ENCODE data around the gene KRT20. TPM values are rescaled to one million over a fixed set of nuclear protein-coding genes. Genes with fewer than 3 reads are reported as not detected.

KRT20 gene
- total RNA-seq, 2 donors from 2014 or later = 1.8 TPM; not detected in 1

DNA sequence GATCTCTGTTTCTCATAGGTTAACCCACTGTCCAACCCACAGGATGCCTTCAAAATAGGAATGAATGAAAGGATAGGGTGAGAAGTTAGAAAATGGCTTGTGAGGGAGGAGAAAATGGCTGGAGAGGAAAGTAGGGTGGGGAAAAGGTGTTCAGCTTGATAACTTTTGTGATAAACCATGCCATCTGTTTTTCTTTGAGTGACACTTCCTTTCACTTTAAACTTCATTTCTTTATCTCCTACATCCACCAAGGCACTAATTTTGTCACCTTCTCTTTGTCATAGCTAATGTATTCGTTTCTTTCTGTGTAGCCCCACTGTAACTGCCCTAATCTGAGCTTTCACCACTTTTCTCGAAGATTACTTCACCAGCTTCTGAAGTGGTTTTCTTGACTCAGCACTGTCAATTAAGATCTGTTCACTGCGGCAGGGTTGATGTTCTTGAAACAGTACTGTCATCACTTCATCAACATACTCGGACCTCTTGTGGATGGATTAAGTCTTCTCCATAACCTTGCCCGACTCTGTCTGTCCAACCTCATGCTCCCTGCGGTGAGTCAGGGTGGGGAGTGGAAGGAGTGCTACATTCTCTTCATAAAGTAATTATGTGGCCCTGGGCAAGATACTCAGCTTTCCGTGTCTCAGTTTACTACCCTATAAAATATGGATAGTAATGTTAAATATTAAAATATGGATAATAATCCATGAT lies 57.1 kb downstream of the KRT20 start:
- Histone ChIP-seq H3K27me3 (replicated peaks; ENCODE audit: insufficient read depth) (no peaks in the 10 kb centered on the region), H3K36me3 (no peaks in the 10 kb centered on the region), H3K27ac (peak overlapping the region; percentile 86 to 90), H3K4me3 (peak overlapping the region; percentile 58), H3K9me3 (no peaks in the 10 kb centered on the region), H3K4me1 (ENCODE audit: control insufficient read depth in 1 of 2, low read depth in 2 of 2) (peaks cover 17 to 55% of the 10 kb centered on the region in 2 donors)
- TF ChIP-seq, protein P1, sequence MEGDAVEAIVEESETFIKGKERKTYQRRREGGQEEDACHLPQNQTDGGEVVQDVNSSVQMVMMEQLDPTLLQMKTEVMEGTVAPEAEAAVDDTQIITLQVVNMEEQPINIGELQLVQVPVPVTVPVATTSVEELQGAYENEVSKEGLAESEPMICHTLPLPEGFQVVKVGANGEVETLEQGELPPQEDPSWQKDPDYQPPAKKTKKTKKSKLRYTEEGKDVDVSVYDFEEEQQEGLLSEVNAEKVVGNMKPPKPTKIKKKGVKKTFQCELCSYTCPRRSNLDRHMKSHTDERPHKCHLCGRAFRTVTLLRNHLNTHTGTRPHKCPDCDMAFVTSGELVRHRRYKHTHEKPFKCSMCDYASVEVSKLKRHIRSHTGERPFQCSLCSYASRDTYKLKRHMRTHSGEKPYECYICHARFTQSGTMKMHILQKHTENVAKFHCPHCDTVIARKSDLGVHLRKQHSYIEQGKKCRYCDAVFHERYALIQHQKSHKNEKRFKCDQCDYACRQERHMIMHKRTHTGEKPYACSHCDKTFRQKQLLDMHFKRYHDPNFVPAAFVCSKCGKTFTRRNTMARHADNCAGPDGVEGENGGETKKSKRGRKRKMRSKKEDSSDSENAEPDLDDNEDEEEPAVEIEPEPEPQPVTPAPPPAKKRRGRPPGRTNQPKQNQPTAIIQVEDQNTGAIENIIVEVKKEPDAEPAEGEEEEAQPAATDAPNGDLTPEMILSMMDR (IDR thresholded peaks at IDR 0.05) = no peak
- ATAC-seq (ENCODE audit: insufficient number of reproducible peaks, low FRiP score, low read depth) (peak; percentile 37), DNase-seq (ENCODE audit: low spot score) (no peak)

Other genes starting within 250 kb of the KRT20 start
- gene SMARCE1, start 237.4 kb downstream of the KRT20 start, total RNA-seq = 10 to 100 TPM; 55.9 to 84.3 TPM
- under 1 TPM; 0.63 to 0.81 TPM for gene KRT222, start 220.1 kb downstream of the KRT20 start, total RNA-seq
- gene KRT24, start 181.5 kb downstream of the KRT20 start, total RNA-seq = not detected
- not detected for gene KRT25, start 129.9 kb downstream of the KRT20 start, total RNA-seq
- gene KRT26, start 113.0 kb downstream of the KRT20 start, total RNA-seq = not detected
- gene KRT27, start 102.7 kb downstream of the KRT20 start, total RNA-seq = not detected
- not detected for gene KRT28, start 85.3 kb downstream of the KRT20 start, total RNA-seq
- 10 to 100 TPM in 1 of 2 donors, 1 to 10 TPM in 1; 2.3 to 13.5 TPM for gene KRT10, start 62.6 kb downstream of the KRT20 start, total RNA-seq
- gene KRT12, start 18.0 kb downstream of the KRT20 start, total RNA-seq = not detected
- under 1 TPM in 1 of 2 donors, not detected in 1; 0.54 TPM for gene KRT23, start 52.4 kb upstream of the KRT20 start, total RNA-seq
- not detected for gene KRT39, start 81.7 kb upstream of the KRT20 start, total RNA-seq
- not detected for gene KRT40, start 99.1 kb upstream of the KRT20 start, total RNA-seq
- gene KRTAP3-3, start 108.9 kb upstream of the KRT20 start, total RNA-seq = not detected
- gene KRTAP3-2, start 114.7 kb upstream of the KRT20 start, total RNA-seq = not detected
- gene KRTAP3-1, start 123.9 kb upstream of the KRT20 start, total RNA-seq = not detected
- not detected for gene KRTAP1-5, start 142.0 kb upstream of the KRT20 start, total RNA-seq
- gene KRTAP1-4, start 145.0 kb upstream of the KRT20 start, total RNA-seq = not detected
- gene KRTAP1-3, start 149.6 kb upstream of the KRT20 start, total RNA-seq = not detected
- gene KRTAP1-1, start 156.2 kb upstream of the KRT20 start, total RNA-seq = not detected
- gene KRTAP2-1, start 162.1 kb upstream of the KRT20 start, total RNA-seq = not detected
- gene KRTAP2-2, start 170.0 kb upstream of the KRT20 start, total RNA-seq = not detected
- gene KRTAP2-3, start 174.9 kb upstream of the KRT20 start, total RNA-seq = not detected
- not detected for gene KRTAP2-4, start 180.6 kb upstream of the KRT20 start, total RNA-seq
- gene KRTAP4-7, start 198.9 kb upstream of the KRT20 start, total RNA-seq = not detected
- not detected for gene KRTAP4-8, start 212.9 kb upstream of the KRT20 start, total RNA-seq
- gene KRTAP4-16, start 217.0 kb upstream of the KRT20 start, total RNA-seq = not detected
- gene KRTAP4-9, start 220.1 kb upstream of the KRT20 start, total RNA-seq = not detected
- gene KRTAP4-11, start 233.1 kb upstream of the KRT20 start, total RNA-seq = not detected
- not detected for gene KRTAP4-12, start 238.9 kb upstream of the KRT20 start, total RNA-seq

Measured in thoracic aorta (tissue), 2 donors.